ENCODE results near the gene RFX5. TPM values are rescaled to one million over a fixed set of nuclear protein-coding genes. Genes with fewer than 3 reads are reported as not detected.
A peak's percentile ranks its signal among the peaks of the same experiment; 100 is the strongest.

RFX5 gene
- total and polyA plus RNA-seq, 8 donors = 5.6 to 34.2 (median 9.0) TPM

- Histone ChIP-seq H3K4me3 (no peak overlapping the region), H3K4me1 (no peaks in the 10 kb centered on the region), H3K27ac (no peak overlapping the region), H3K9me3 (no peaks in the 10 kb centered on the region), H3K27me3 (no peaks in the 10 kb centered on the region), H3K36me3 (no peaks in the 10 kb centered on the region)
- ATAC-seq (no peak), DNase-seq (no peak), FAIRE-seq (no peak)
- intact Hi-C loops (cut with DNase I) = no loop called here
- no peak for TF ChIP-seq CTCF (IDR thresholded peaks at IDR 0.05)
- WGBS, 2 donors = 81 to 84% methylated on average over 5 of the region's 5 CpGs
Measured at GRCh38 chr1:151334822-151335221, 12.2 kb downstream of the RFX5 start.

GRCh38 chr1:151327903-151328674 is 19.0 kb downstream of the RFX5 start:
- 14% methylated on average over 34 of the region's 34 CpGs for WGBS, 2 donors
- Histone ChIP-seq H3K9me3 (no peaks in the 10 kb centered on the region), H3K27ac (peak overlapping the region; percentile 49 to 96 (median 81)), H3K36me3 (peaks cover 0 to 3% (median 0%) of the 10 kb centered on the region in 3 donors), H3K4me3 (peak overlapping the region; percentile 62 to 86 (median 68)), H3K4me1 (peaks cover 0 to 20% (median 11%) of the 10 kb centered on the region in 3 donors), H3K27me3 (no peaks in the 10 kb centered on the region)
- TF ChIP-seq CTCF (IDR thresholded peaks at IDR 0.05) = no peak
- peak in 4 of 6 donors; percentile 27 to 65 (median 32) for DNase-seq
- no peak for FAIRE-seq
- ATAC-seq = peak; percentile 16 to 32 (median 22)
- intact Hi-C loops (cut with DNase I) = no loop called here

GRCh38 chr1:151327223-151327902 is 19.7 kb downstream of the RFX5 start, which contains the start of gene PI4KB:
Gene PI4KB, minus strand, starts transcription at chr1:151327416. Its CDS starts 10,935 bp downstream, at chr1:151316481.
- peaks cover 0 to 20% (median 11%) of the 10 kb centered on the region in 3 donors for H3K4me1 ChIP-seq
- FAIRE-seq = peak; percentile 89
- intact Hi-C loops (cut with DNase I) = no loop called here

GRCh38 chr1:151326619-151327222 is 20.3 kb downstream of the RFX5 start:
- no peak for FAIRE-seq
- ATAC-seq = peak; percentile 30 to 61 (median 53)
- peaks cover 0 to 20% (median 11%) of the 10 kb centered on the region in 3 donors for H3K4me1 ChIP-seq
- H3K4me3 ChIP-seq = peak overlapping the region; percentile 62 to 86 (median 68)
- H3K9me3 ChIP-seq = no peaks in the 10 kb centered on the region
- H3K36me3 ChIP-seq = peaks cover 0 to 3% (median 0%) of the 10 kb centered on the region in 3 donors
- WGBS, 2 donors = 0 to 1% methylated on average over 12 of the region's 12 CpGs
- peak in 2 of 6 donors; percentile 39 to 59 for DNase-seq
- H3K27ac ChIP-seq = peak overlapping the region; percentile 73 to 96 (median 88)
- intact Hi-C loops (cut with DNase I) = no loop called here
- no peak for TF ChIP-seq CTCF (IDR thresholded peaks at IDR 0.05)
- H3K27me3 ChIP-seq = no peaks in the 10 kb centered on the region

More at GRCh38 chr1:151327223-151327902, 19.7 kb downstream of the RFX5 start, which contains the start of gene PI4KB:
- DNase-seq (peak; percentile 83 to 95 (median 90)), ATAC-seq (peak; percentile 97 to 99 (median 98))
- WGBS, 2 donors = 0% methylated on average over 32 to 40 of the region's 40 CpGs
- Histone ChIP-seq H3K36me3 (peaks cover 0 to 3% (median 0%) of the 10 kb centered on the region in 3 donors), H3K4me3 (peak within 1 kb of the TSS; percentile 62 to 86 (median 68)), H3K9me3 (no peaks in the 10 kb centered on the region), H3K27me3 (no peaks in the 10 kb centered on the region), H3K27ac (peak within 1 kb of the TSS; percentile 73 to 96 (median 88))
- no peak for TF ChIP-seq CTCF (IDR thresholded peaks at IDR 0.05)

All from pancreas (tissue), 10 donors.